DND-41 (cell line): Measurements from ENCODE around the gene KISS1R.

Source experiments
- ATAC-seq: fragments of 200-7000 bp; cut with Tn5 transposase; 3 replicates; pipeline ENCODE4 v1.9.1; 2021; ENCODE audit warnings: low read depth; ENCODE audit not compliant: insufficient read depth
- DNase-seq: peaks from one replicate; pipeline ENCODE4 v3.0.0-alpha.2; 2020
- H2AFZ ChIP-seq: 2 replicates; pipeline ENCODE4 v1.6.0; 2012; ENCODE audit warnings: low read depth, low read length
- H3K27ac ChIP-seq: 2 replicates; pipeline ENCODE4 v1.5.1; 2012; ENCODE audit warnings: low read length, inconsistent platforms
- H3K27me3 ChIP-seq: fragments of 200-600 bp; sonication (generic); 2 replicates; pipeline ENCODE4 v1.6.0; 2012; ENCODE audit warnings: low read length, mild to moderate bottlenecking, inconsistent platforms; ENCODE audit not compliant: insufficient read depth, poor library complexity
- H3K36me3 ChIP-seq: 2 replicates; pipeline ENCODE4 v1.5.1; 2012; ENCODE audit warnings: low read length, inconsistent platforms; ENCODE audit not compliant: insufficient read depth
- H3K4me1 ChIP-seq: 2 replicates; pipeline ENCODE4 v1.5.1; 2012; ENCODE audit warnings: mild to moderate bottlenecking, low read length; ENCODE audit not compliant: insufficient read depth
- H3K4me2 ChIP-seq: 2 replicates; pipeline ENCODE4 v1.6.0; 2012; ENCODE audit warnings: mild to moderate bottlenecking, moderate library complexity, low read length, inconsistent platforms; ENCODE audit not compliant: insufficient read depth
- H3K4me3 ChIP-seq, 2 experiments: fragments of 200-600 bp in 1 of 2; shearing (Covaris generic) in 1 of 2; 2 replicates each; pipeline ENCODE4 v1.5.1; 2012 to 2016; ENCODE audit warnings: inconsistent platforms in 2 of 2, low read length in 2 of 2, mild to moderate bottlenecking in 2 of 2, low read depth in 1 of 2, moderate library complexity in 1 of 2
- H3K79me2 ChIP-seq: 2 replicates; pipeline ENCODE4 v1.6.0; 2012; ENCODE audit warnings: low read length, inconsistent platforms; ENCODE audit not compliant: insufficient read depth
- H3K9ac ChIP-seq: 2 replicates; pipeline ENCODE4 v1.6.0; 2012; ENCODE audit warnings: low read depth, mild to moderate bottlenecking, inconsistent platforms, low read length, moderate library complexity
- H3K9me3 ChIP-seq: 2 replicates; pipeline ENCODE4 v1.5.1; 2012; ENCODE audit warnings: low read length, moderate library complexity, mild to moderate bottlenecking, inconsistent platforms; ENCODE audit not compliant: insufficient read depth, severe bottlenecking
- H4K20me1 ChIP-seq: 2 replicates; pipeline ENCODE4 v1.6.0; 2012; ENCODE audit warnings: low read length; ENCODE audit not compliant: insufficient read depth
- EZH2 ChIP-seq: IDR thresholded peaks from 3 replicates; pipeline ENCODE4 v1.6.1; 2012; ENCODE audit warnings: borderline replicate concordance, low read depth, mild to moderate bottlenecking, moderate library complexity, low read length, inconsistent platforms; ENCODE audit not compliant: severe bottlenecking
- TF ChIP-seq, protein P1 (sequence below): IDR thresholded peaks from 2 replicates; pipeline ENCODE4 v1.5.1; 2012; ENCODE audit warnings: borderline replicate concordance, low read length, moderate library complexity, mild to moderate bottlenecking; ENCODE audit not compliant: poor library complexity, severe bottlenecking; ENCODE audit errors: extremely low read depth

Gene KISS1R

DNA sequence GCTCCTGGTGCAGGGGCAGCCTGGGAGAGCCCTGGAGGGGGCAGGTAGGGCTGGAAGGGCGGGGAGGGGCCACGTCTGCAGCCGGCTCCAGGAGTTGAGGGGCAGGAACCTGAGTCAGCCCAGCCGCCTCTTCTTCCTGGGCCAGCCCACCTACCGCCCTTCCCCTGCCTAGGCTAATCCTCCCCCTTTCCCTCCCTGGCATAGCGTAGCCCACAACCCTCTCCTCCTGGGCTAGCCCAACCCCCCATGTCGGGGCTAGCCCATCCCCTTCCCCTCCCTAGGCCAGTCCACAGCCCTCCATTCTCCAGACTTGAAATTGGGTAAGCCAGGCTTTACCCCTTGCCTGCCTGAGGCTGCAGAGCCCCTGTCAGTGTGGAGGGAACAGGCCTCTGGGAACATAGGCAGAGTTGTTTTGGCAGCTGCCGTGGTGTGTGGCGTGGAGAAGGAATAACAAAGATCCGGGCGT lies 46.4 kb downstream of the KISS1R start:
- H3K4me1 ChIP-seq: no peaks in the 10 kb centered on the region
- H3K27ac ChIP-seq: no peak overlapping the region
- no peak overlapping the region for H3K9ac ChIP-seq
- DNase-seq (no peak), ATAC-seq (peak; percentile 35; the same call in 2 of the 3 replicates)
- H3K79me2 ChIP-seq: no peaks in the 10 kb centered on the region; the same call in 1 of the 2 replicates
- H3K9me3 ChIP-seq: no peaks in the 10 kb centered on the region
- H3K4me3 ChIP-seq: no peak overlapping the region
- TF ChIP-seq, protein P1, sequence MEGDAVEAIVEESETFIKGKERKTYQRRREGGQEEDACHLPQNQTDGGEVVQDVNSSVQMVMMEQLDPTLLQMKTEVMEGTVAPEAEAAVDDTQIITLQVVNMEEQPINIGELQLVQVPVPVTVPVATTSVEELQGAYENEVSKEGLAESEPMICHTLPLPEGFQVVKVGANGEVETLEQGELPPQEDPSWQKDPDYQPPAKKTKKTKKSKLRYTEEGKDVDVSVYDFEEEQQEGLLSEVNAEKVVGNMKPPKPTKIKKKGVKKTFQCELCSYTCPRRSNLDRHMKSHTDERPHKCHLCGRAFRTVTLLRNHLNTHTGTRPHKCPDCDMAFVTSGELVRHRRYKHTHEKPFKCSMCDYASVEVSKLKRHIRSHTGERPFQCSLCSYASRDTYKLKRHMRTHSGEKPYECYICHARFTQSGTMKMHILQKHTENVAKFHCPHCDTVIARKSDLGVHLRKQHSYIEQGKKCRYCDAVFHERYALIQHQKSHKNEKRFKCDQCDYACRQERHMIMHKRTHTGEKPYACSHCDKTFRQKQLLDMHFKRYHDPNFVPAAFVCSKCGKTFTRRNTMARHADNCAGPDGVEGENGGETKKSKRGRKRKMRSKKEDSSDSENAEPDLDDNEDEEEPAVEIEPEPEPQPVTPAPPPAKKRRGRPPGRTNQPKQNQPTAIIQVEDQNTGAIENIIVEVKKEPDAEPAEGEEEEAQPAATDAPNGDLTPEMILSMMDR: no peak
- no peak for TF ChIP-seq EZH2
- no peak overlapping the region for H2AFZ ChIP-seq
- 0 out of 2 replicates have a peak, but pooled peaks cover 8% of the 10 kb centered on the region for H4K20me1 ChIP-seq
- H3K36me3 ChIP-seq: peaks cover 62% of the 10 kb centered on the region
- H3K27me3 ChIP-seq: no peaks in the 10 kb centered on the region
- no peak overlapping the region for H3K4me2 ChIP-seq

DNA sequence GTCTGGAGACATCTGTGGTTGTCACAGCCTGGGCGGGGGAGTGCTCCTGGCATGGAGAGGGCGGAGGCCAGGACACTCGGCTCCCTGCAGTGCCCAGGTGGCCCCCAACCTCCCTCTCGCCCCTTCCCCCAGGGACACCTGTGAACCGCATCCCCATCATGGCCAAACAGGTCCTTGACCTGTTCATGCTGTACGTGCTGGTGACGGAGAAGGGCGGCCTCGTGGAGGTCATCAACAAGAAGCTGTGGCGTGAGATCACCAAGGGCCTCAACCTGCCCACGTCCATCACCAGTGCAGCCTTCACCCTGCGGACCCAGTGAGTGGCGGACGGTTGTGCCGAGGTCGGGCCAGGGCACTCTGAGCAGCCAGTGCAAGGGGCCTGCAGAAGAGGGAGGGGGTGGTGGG lies 47.0 kb downstream of the KISS1R start:
- H3K27ac ChIP-seq: no peak overlapping the region
- H3K36me3 ChIP-seq: peaks cover 65% of the 10 kb centered on the region
- DNase-seq (no peak), ATAC-seq (no peak)
- TF ChIP-seq, protein P1: no peak
- no peak for TF ChIP-seq EZH2
- H3K4me3 ChIP-seq: no peak overlapping the region
- H3K27me3 ChIP-seq: no peaks in the 10 kb centered on the region
- no peaks in the 10 kb centered on the region for H3K9me3 ChIP-seq
- H4K20me1 ChIP-seq: 0 out of 2 replicates have a peak, but pooled peaks cover 5% of the 10 kb centered on the region
- H3K9ac ChIP-seq: no peak overlapping the region
- H3K4me1 ChIP-seq: no peaks in the 10 kb centered on the region
- no peak overlapping the region for H2AFZ ChIP-seq
- no peak overlapping the region for H3K4me2 ChIP-seq
- no peaks in the 10 kb centered on the region; the same call in 1 of the 2 replicates for H3K79me2 ChIP-seq

DNA sequence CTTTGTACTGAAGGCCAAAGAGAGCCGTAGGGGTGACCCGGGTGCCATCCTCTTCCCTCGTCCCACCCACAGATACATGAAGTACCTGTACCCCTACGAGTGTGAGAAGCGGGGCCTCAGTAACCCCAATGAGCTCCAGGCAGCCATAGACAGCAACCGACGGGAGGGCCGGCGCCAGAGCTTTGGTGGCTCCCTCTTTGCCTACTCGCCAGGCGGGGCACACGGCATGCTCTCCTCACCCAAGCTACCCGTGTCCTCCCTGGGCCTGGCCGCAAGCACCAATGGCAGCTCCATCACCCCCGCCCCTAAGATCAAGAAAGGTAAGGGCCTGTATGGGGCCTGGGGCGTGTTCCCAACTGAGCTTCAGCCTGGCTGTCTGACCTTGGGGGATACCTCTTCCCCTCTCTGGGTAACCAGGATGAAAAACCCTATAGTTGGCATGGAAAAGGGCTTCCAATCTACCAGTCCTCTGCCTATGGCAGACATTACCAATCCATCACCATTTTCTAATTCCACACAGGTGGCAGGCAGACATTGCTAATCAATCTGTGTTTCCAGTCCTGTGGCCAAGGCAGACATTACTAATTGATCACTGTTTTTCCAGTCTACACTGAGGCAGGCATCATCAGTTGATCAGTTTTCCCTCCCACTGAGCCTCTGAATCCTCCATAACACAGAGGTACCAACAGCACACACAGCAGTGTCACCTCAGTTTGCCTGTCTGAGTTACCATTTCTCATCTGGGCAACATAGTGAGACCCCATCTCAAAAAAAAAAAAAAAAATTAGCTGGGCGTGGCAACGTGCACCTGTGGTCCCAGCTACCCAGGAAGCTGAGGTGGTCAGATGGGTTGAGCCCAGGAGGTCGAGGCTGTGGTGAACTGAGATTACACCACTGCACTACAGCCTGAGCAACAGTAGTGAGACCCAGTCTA lies 47.9 kb downstream of the KISS1R start:
- Histone ChIP-seq H3K4me3 (no peak overlapping the region), H3K27ac (no peak overlapping the region), H3K9me3 (no peaks in the 10 kb centered on the region), H3K4me2 (no peak overlapping the region), H3K79me2 (no peaks in the 10 kb centered on the region; the same call in 1 of the 2 replicates), H3K9ac (no peak overlapping the region), H3K4me1 (no peaks in the 10 kb centered on the region), H2AFZ (no peak overlapping the region), H3K27me3 (no peaks in the 10 kb centered on the region), H4K20me1 (0 out of 2 replicates have a peak, but pooled peaks cover 2% of the 10 kb centered on the region), H3K36me3 (peaks cover 60% of the 10 kb centered on the region)
- DNase-seq (no peak), ATAC-seq (no peak)
- TF ChIP-seq EZH2: no peak
- TF ChIP-seq, protein P1: no peak
